HCT116 (cell line): ENCODE results near the gene LRPPRC.

ENCODE experiments used
- CEBPB ChIP-seq: IDR thresholded peaks from 2 replicates; pipeline ENCODE4 v1.6.1; 2012; ENCODE audit warnings: low read depth
- EZH2 ChIP-seq: fragments of 200-600 bp; sonication (generic); IDR thresholded peaks from 2 replicates; pipeline ENCODE4 v1.6.1; 2017; ENCODE audit warnings: antibody characterized with exemption, mixed run types
- EZH2phosphoT487 ChIP-seq: fragments of 200-600 bp; IDR thresholded peaks from 2 replicates; pipeline ENCODE4 v1.6.1; 2018; ENCODE audit warnings: antibody characterized with exemption, borderline replicate concordance
- JUND ChIP-seq: IDR thresholded peaks from 2 replicates; pipeline ENCODE4 v1.6.1; 2012
- POLR2A ChIP-seq: IDR thresholded peaks from 2 replicates; pipeline ENCODE4 v1.7.0; 2011; ENCODE audit warnings: borderline replicate concordance; ENCODE audit not compliant: insufficient read depth, insufficient read length; ENCODE audit errors: extremely low read depth
- RAD21 ChIP-seq: IDR thresholded peaks from 2 replicates; pipeline ENCODE4 v1.6.1; 2012; ENCODE audit warnings: low read depth, mild to moderate bottlenecking
- SIN3A ChIP-seq: IDR thresholded peaks from 2 replicates; pipeline ENCODE4 v1.6.1; 2012; ENCODE audit warnings: low read depth
- ZFX ChIP-seq: fragments of 450-650 bp; IDR thresholded peaks from 2 replicates; pipeline ENCODE4 v1.6.1; 2017
- ZNF274 ChIP-seq: fragments of 200-500 bp; sonication (Bioruptor generic); IDR thresholded peaks from 2 replicates; pipeline ENCODE4 v1.6.1; 2014; ENCODE audit warnings: mild to moderate bottlenecking, low read depth, low read length, inconsistent platforms
- TF ChIP-seq, protein P1 (sequence below), 3 experiments: fragments of 200-600 bp in 1 of 3; sonication (generic) in 1 of 3; IDR thresholded peaks in 2 of 3; conservative IDR thresholded peaks in 1 of 3; 2 replicates each; pipeline ENCODE4 v1.5.1; 2012 to 2017; ENCODE audit warnings: low read depth in 2 of 3, low read length in 2 of 3, antibody characterized with exemption in 1 of 3, borderline replicate concordance in 1 of 3, control low read depth in 1 of 3, mild to moderate bottlenecking in 1 of 3, mixed read lengths in 1 of 3, mixed run types in 1 of 3, moderate library complexity in 1 of 3; ENCODE audit not compliant: insufficient read depth in 1 of 3
- TF ChIP-seq, protein P2 (sequence below): IDR thresholded peaks from 2 replicates; pipeline ENCODE4 v1.6.1; 2011; ENCODE audit warnings: mild to moderate bottlenecking, low read length, moderate library complexity; ENCODE audit not compliant: insufficient replicate concordance; ENCODE audit errors: extremely low read depth
- TF ChIP-seq, protein P3 (sequence below): IDR thresholded peaks from 2 replicates; pipeline ENCODE4 v1.6.1; 2012

DNA sequence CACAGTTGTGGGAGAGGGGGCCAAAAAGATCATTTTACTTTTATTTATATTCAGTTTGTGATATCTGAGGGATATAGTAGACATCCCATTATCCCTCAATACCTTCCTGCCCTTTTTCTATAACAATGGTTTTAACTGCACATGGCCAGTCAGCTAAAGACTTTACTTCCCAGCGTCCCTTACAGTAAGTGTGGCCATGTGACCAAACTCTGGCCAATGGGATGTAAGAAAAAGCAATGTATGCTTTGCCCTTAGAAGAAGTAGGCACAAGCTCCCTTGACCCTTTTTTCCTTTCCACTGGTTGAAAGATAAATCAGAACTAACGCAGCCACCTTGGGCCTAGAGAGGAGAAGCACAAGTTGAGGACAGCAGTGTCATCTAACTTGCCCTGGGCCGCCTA lies 44.6 kb upstream of the LRPPRC start:
- no peak for TF ChIP-seq POLR2A
- TF ChIP-seq EZH2: no peak
- TF ChIP-seq, protein P1, sequence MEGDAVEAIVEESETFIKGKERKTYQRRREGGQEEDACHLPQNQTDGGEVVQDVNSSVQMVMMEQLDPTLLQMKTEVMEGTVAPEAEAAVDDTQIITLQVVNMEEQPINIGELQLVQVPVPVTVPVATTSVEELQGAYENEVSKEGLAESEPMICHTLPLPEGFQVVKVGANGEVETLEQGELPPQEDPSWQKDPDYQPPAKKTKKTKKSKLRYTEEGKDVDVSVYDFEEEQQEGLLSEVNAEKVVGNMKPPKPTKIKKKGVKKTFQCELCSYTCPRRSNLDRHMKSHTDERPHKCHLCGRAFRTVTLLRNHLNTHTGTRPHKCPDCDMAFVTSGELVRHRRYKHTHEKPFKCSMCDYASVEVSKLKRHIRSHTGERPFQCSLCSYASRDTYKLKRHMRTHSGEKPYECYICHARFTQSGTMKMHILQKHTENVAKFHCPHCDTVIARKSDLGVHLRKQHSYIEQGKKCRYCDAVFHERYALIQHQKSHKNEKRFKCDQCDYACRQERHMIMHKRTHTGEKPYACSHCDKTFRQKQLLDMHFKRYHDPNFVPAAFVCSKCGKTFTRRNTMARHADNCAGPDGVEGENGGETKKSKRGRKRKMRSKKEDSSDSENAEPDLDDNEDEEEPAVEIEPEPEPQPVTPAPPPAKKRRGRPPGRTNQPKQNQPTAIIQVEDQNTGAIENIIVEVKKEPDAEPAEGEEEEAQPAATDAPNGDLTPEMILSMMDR (IDR thresholded peaks at IDR 0.05 in 2 of 3, conservative IDR thresholded peaks at IDR 0.05 in 1 of 3; ENCODE audit: borderline replicate concordance in 1 of 3, insufficient read depth in 1 of 3, low read depth in 2 of 3, low read length in 2 of 3): no peak
- TF ChIP-seq SIN3A: no peak
- no peak for TF ChIP-seq CEBPB
- no peak for TF ChIP-seq RAD21
- no peak for TF ChIP-seq JUND
- TF ChIP-seq ZFX: no peak
- TF ChIP-seq, protein P2, sequence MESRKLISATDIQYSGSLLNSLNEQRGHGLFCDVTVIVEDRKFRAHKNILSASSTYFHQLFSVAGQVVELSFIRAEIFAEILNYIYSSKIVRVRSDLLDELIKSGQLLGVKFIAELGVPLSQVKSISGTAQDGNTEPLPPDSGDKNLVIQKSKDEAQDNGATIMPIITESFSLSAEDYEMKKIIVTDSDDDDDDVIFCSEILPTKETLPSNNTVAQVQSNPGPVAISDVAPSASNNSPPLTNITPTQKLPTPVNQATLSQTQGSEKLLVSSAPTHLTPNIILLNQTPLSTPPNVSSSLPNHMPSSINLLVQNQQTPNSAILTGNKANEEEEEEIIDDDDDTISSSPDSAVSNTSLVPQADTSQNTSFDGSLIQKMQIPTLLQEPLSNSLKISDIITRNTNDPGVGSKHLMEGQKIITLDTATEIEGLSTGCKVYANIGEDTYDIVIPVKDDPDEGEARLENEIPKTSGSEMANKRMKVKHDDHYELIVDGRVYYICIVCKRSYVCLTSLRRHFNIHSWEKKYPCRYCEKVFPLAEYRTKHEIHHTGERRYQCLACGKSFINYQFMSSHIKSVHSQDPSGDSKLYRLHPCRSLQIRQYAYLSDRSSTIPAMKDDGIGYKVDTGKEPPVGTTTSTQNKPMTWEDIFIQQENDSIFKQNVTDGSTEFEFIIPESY: no peak
- TF ChIP-seq, protein P3, sequence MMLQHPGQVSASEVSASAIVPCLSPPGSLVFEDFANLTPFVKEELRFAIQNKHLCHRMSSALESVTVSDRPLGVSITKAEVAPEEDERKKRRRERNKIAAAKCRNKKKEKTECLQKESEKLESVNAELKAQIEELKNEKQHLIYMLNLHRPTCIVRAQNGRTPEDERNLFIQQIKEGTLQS: no peak
- no peak for TF ChIP-seq EZH2phosphoT487
- no peak for TF ChIP-seq ZNF274
